ENCODE measurements around the gene CFAP141. TPM values are rescaled to one million over a fixed set of nuclear protein-coding genes. Genes with fewer than 3 reads are reported as not detected.

Gene CFAP141
- total RNA-seq, 1 experiment from 2014 or later: not detected

GRCh38 chr1:154171880-154172279 lies 34.3 kb downstream of the CFAP141 start:
- DNase-seq (ENCODE audit: low read depth): no peak

GRCh38 chr1:154171223-154171583 lies 34.9 kb downstream of the CFAP141 start:
- no peak for DNase-seq (ENCODE audit: low read depth)

- no peak for DNase-seq (ENCODE audit: low read depth)
Measured at GRCh38 chr1:154170547-154171222, 35.4 kb downstream of the CFAP141 start.

- no peak for DNase-seq (ENCODE audit: low read depth)
Measured at GRCh38 chr1:154167461-154167860, 38.7 kb downstream of the CFAP141 start.

- no peak for DNase-seq (ENCODE audit: low read depth)
Measured at GRCh38 chr1:154166207-154166606, 39.9 kb downstream of the CFAP141 start.

GRCh38 chr1:154159554-154159953 lies 46.6 kb downstream of the CFAP141 start:
- DNase-seq (ENCODE audit: low read depth): no peak

GRCh38 chr1:154158307-154159125 lies 47.6 kb downstream of the CFAP141 start:
- no peak for DNase-seq (ENCODE audit: low read depth)

- DNase-seq (ENCODE audit: low read depth): no peak
Measured at GRCh38 chr1:154157520-154158306, 48.4 kb downstream of the CFAP141 start.

- DNase-seq (ENCODE audit: low read depth): peak; percentile 6
Measured at GRCh38 chr1:154155251-154155650, 50.9 kb downstream of the CFAP141 start.

- peak; percentile 48 for DNase-seq (ENCODE audit: low read depth)
Measured at GRCh38 chr1:154154534-154155191, 51.5 kb downstream of the CFAP141 start, which contains the start of gene NUP210L. Gene NUP210L (minus strand): TSS chr1:154155073.

- no peak for DNase-seq (ENCODE audit: low read depth)
Measured at GRCh38 chr1:154154053-154154452, 52.1 kb downstream of the CFAP141 start.

- no peak for DNase-seq (ENCODE audit: low read depth)
Measured at GRCh38 chr1:154151311-154151710, 54.8 kb downstream of the CFAP141 start.

Other genes with a start within 250 kb of the CFAP141 start
- 7.2 and 10.1 TPM in 2 replicates for gene CRTC2, start 247.7 kb downstream of the CFAP141 start, total RNA-seq (2014; rRNA removed; shearing (Covaris generic))
- gene SLC39A1, start 242.8 kb downstream of the CFAP141 start, total RNA-seq (2014; rRNA removed; shearing (Covaris generic)): 127 and 130 TPM in 2 replicates
- 3.5 and 5.0 TPM in 2 replicates for gene CREB3L4, start 238.4 kb downstream of the CFAP141 start, total RNA-seq (2014; rRNA removed; shearing (Covaris generic))
- gene JTB, start 228.7 kb downstream of the CFAP141 start, total RNA-seq (2014; rRNA removed; shearing (Covaris generic)): 216 and 291 TPM in 2 replicates
- 56.3 and 59.5 TPM in 2 replicates for gene RAB13, start 220.0 kb downstream of the CFAP141 start, total RNA-seq (2014; rRNA removed; shearing (Covaris generic))
- gene RPS27, start 215.6 kb downstream of the CFAP141 start, total RNA-seq (2014; rRNA removed; shearing (Covaris generic)): 1,654 and 2,786 TPM in 2 replicates
- gene NUP210L, start 51.3 kb downstream of the CFAP141 start, total RNA-seq (2014; rRNA removed; shearing (Covaris generic)): not detected in 2 replicates
- gene TPM3, start 14.2 kb downstream of the CFAP141 start, total RNA-seq (2014; rRNA removed; shearing (Covaris generic)): 1,219 and 1,519 TPM in 2 replicates
- gene UBAP2L, start 14.6 kb upstream of the CFAP141 start, total RNA-seq (2014; rRNA removed; shearing (Covaris generic)): 98.6 and 105 TPM in 2 replicates
- 155 and 169 TPM in 2 replicates for gene HAX1, start 66.3 kb upstream of the CFAP141 start, total RNA-seq (2014; rRNA removed; shearing (Covaris generic))
- gene AQP10, start 114.8 kb upstream of the CFAP141 start, total RNA-seq (2014; rRNA removed; shearing (Covaris generic)): not detected in 2 replicates
- 31.6 and 41.7 TPM in 2 replicates for gene ATP8B2, start 119.2 kb upstream of the CFAP141 start, total RNA-seq (2014; rRNA removed; shearing (Covaris generic))
- 0.80 and 6.4 TPM in 2 replicates for gene IL6R, start 199.0 kb upstream of the CFAP141 start, total RNA-seq (2014; rRNA removed; shearing (Covaris generic))